ENCODE measurements around the gene RAB11B.

The RAB11B gene

GRCh38 chr19:8393192-8393870, 3.2 kb downstream of the RAB11B start:
- Histone ChIP-seq H4K20me1 (ENCODE audit: insufficient read depth, low read length) (peaks cover 70% of the 10 kb centered on the region), H3K79me2 (ENCODE audit: insufficient read depth, low read length) (peaks cover 86% of the 10 kb centered on the region), H3K4me1 (ENCODE audit: insufficient read depth, low read length) (peaks cover 30% of the 10 kb centered on the region), H2AFZ (ENCODE audit: low read depth, low read length) (no peak overlapping the region), H3K4me3 (ENCODE audit: low read depth in 1 of 2, low read length in 2 of 2) (no peak overlapping the region), H3K27me3 (ENCODE audit: insufficient read depth, low read length, poor library complexity) (no peaks in the 10 kb centered on the region), H3K27ac (ENCODE audit: low read length) (no peak overlapping the region), H3K9ac (ENCODE audit: low read depth, low read length) (no peak overlapping the region), H3K36me3 (ENCODE audit: insufficient read depth, low read length) (peaks cover 10% of the 10 kb centered on the region), H3K9me3 (ENCODE audit: insufficient read depth, low read length, severe bottlenecking) (no peaks in the 10 kb centered on the region), H3K4me2 (ENCODE audit: insufficient read depth, low read length) (no peak overlapping the region)
- no peak for TF ChIP-seq CTCF (IDR thresholded peaks at IDR 0.05; ENCODE audit: borderline replicate concordance, extremely low read depth, low read length, poor library complexity, severe bottlenecking)
- TF ChIP-seq EZH2 (IDR thresholded peaks at IDR 0.05; ENCODE audit: borderline replicate concordance, low read depth, low read length, severe bottlenecking) = no peak
- ATAC-seq (ENCODE audit: insufficient read depth, low read depth) (no peak), DNase-seq (no peak)

- Histone ChIP-seq H3K27ac (ENCODE audit: low read length) (no peak overlapping the region), H3K9ac (ENCODE audit: low read depth, low read length) (no peak overlapping the region), H3K4me2 (ENCODE audit: insufficient read depth, low read length) (no peak overlapping the region), H3K27me3 (ENCODE audit: insufficient read depth, low read length, poor library complexity) (no peaks in the 10 kb centered on the region), H3K9me3 (ENCODE audit: insufficient read depth, low read length, severe bottlenecking) (no peaks in the 10 kb centered on the region), H3K4me1 (ENCODE audit: insufficient read depth, low read length) (peaks cover 26% of the 10 kb centered on the region), H3K4me3 (ENCODE audit: low read depth in 1 of 2, low read length in 2 of 2) (no peak overlapping the region), H3K79me2 (ENCODE audit: insufficient read depth, low read length) (peaks cover 90% of the 10 kb centered on the region), H4K20me1 (ENCODE audit: insufficient read depth, low read length) (peaks cover 74% of the 10 kb centered on the region), H2AFZ (ENCODE audit: low read depth, low read length) (no peak overlapping the region), H3K36me3 (ENCODE audit: insufficient read depth, low read length) (peaks cover 14% of the 10 kb centered on the region)
- TF ChIP-seq CTCF (IDR thresholded peaks at IDR 0.05; ENCODE audit: borderline replicate concordance, extremely low read depth, low read length, poor library complexity, severe bottlenecking) = no peak
- TF ChIP-seq EZH2 (IDR thresholded peaks at IDR 0.05; ENCODE audit: borderline replicate concordance, low read depth, low read length, severe bottlenecking) = no peak
- DNase-seq (no peak), ATAC-seq (ENCODE audit: insufficient read depth, low read depth) (no peak)
These were observed 3.7 kb downstream of the RAB11B start for GRCh38 chr19:8393871-8394250.

- Histone ChIP-seq H3K4me3 (ENCODE audit: low read depth in 1 of 2, low read length in 2 of 2) (no peak overlapping the region), H4K20me1 (ENCODE audit: insufficient read depth, low read length) (peaks cover 86% of the 10 kb centered on the region), H3K9ac (ENCODE audit: low read depth, low read length) (no peak overlapping the region), H3K9me3 (ENCODE audit: insufficient read depth, low read length, severe bottlenecking) (no peaks in the 10 kb centered on the region), H2AFZ (ENCODE audit: low read depth, low read length) (no peak overlapping the region), H3K4me2 (ENCODE audit: insufficient read depth, low read length) (no peak overlapping the region), H3K36me3 (ENCODE audit: insufficient read depth, low read length) (peaks cover 23% of the 10 kb centered on the region), H3K4me1 (ENCODE audit: insufficient read depth, low read length) (peaks cover 17% of the 10 kb centered on the region), H3K79me2 (ENCODE audit: insufficient read depth, low read length) (peaks cover 92% of the 10 kb centered on the region), H3K27ac (ENCODE audit: low read length) (no peak overlapping the region), H3K27me3 (ENCODE audit: insufficient read depth, low read length, poor library complexity) (no peaks in the 10 kb centered on the region)
- DNase-seq (no peak), ATAC-seq (ENCODE audit: insufficient read depth, low read depth) (no peak)
- TF ChIP-seq CTCF (IDR thresholded peaks at IDR 0.05; ENCODE audit: borderline replicate concordance, extremely low read depth, low read length, poor library complexity, severe bottlenecking) (no peak), EZH2 (IDR thresholded peaks at IDR 0.05; ENCODE audit: borderline replicate concordance, low read depth, low read length, severe bottlenecking) (no peak)
These were observed 5.5 kb downstream of the RAB11B start for GRCh38 chr19:8395621-8396082.
